NCI-H524 treated with DMSO at 0.1 percent for 48 hours (cell line): ENCODE results near the gene DOCK2.

Source experiments
- DNase-seq: peaks from one replicate; lab custom pipeline; 2025; lab: John Stamatoyannopoulos, UW

The DOCK2 gene

DNA sequence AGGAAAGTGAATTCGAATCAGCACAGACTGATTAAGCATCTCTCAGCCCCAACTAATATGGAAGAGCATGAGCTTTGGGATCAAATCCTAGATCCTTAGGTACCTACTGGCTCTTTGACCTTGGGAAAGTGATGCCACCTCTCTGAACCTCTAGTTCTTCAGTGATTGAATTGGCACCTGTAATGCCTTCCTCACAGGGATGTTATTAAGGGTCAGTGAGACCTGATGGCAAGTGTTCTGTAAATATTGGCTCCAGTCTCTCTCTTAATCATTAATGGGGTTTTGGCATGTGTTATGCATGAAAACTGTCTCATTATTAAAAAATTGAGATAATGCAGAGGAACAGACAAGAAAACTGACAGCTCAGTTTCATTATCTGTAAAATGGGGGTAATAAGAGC, 227.4 kb downstream of the DOCK2 start:
- DNase-seq, result no peak

DNA sequence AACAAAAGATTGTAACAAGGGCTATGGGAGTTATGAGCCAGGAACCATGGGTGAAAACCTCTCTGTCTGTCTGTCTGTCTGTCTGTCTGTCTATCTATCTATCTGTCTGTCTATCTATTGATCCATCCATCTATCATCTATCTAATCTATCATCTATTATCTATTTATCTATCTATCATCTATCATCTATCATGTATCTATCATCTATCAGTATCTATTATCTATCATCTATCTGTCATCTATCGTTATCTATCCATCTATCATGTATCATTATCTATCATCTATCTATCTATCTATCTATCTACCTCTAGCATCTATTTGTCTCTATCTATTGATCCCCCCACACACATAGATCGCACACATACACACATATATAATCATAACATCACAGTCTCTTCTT, 230.3 kb downstream of the DOCK2 start:
- DNase-seq, result no peak

DNA sequence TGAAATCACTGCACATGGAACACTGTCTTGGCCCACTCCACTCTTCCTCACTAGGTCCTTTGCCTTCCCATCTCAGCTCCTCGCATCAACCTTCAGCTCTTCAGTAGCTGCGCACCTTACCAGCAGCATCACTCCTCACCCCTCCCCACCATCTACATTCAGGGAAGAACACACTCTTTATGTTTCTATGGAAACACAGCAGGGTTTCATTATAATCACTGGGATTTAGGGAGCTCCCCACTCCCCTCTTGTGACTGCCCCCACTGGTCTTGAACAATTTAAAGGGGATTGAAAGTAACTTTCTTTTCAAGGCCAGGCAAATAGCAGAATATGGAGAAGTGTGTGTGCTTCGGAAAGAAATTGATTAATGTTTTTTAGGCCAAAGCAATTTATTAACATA, 232.0 kb downstream of the DOCK2 start:
- DNase-seq, result no peak

DNA sequence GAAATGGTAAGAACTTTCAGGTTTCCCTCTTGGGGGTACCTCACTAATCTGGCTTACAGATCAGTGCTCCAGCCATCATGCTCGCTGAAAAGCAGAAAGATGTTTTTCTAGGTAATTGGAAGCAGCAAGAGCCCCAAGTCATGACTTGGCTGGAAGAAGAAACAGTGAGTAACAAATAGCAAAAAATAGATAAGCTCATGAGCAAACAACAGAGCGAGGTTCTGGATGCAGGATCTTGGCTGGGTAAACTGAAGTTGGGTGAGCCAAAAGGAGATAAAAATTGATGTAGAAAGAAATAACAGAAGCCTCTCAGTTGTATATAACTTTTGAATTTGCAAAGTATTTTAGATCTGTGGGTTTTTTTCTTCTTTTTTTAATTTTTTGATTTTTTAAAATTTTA, 233.1 kb downstream of the DOCK2 start:
- no peak for DNase-seq

- DNase-seq, result no peak
Observed at GRCh38 chr5:169871826-169872490, 234.9 kb downstream of the DOCK2 start.

DNA sequence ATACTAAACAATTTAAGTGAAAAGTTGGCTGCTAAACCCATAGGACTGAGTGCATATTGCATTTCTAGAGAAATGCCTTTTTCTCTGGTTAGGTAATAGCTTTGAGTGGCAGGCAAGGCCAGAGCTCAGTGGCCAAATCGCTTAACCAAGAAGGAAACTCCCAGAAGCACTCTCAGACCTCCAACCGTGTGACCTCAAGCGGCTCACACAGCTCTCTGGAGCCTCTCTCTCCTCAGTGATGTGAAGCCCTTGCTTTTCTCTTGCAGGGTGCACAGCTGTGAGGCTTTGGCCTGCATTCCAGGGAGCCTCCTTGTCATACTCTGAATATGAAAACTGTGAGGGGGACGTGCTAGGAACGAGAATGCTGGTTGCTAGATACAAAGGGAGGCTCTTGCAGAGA, 236.6 kb downstream of the DOCK2 start:
- DNase-seq, result no peak

DNA sequence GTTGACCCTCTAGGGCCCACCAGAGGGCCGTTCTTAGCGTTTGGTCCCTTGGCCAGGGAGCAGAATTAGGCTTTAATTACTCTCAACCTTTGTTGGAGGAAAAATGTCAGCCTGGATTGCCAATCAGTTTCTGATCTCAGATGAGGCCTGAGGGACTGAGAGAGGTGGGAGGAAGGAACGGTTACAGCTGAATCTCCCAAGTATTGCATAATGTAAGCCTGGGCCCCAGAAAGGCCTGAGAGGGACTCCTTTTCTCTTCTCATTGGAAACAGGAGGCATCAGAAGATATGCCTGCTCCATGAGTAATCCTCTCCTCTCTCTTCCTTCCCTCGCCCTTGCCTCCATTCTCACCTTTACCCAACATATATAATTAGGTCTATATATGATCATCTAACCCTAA, 237.5 kb downstream of the DOCK2 start:
- no peak for DNase-seq

GRCh38 chr5:169875091-169875728, 238.1 kb downstream of the DOCK2 start:
- DNase-seq, result no peak

GRCh38 chr5:169875731-169876130, 238.7 kb downstream of the DOCK2 start:
- no peak for DNase-seq

GRCh38 chr5:169876386-169876785, 239.3 kb downstream of the DOCK2 start:
- no peak for DNase-seq

GRCh38 chr5:169880012-169880663, 243.1 kb downstream of the DOCK2 start:
- DNase-seq, result no peak

- no peak for DNase-seq
Observed at GRCh38 chr5:169880785-169881184, 243.7 kb downstream of the DOCK2 start.

- no peak for DNase-seq
Observed at GRCh38 chr5:169881702-169882303, 244.7 kb downstream of the DOCK2 start.

- DNase-seq, result no peak
Observed at GRCh38 chr5:169886033-169886432, 249.0 kb downstream of the DOCK2 start.

DNA sequence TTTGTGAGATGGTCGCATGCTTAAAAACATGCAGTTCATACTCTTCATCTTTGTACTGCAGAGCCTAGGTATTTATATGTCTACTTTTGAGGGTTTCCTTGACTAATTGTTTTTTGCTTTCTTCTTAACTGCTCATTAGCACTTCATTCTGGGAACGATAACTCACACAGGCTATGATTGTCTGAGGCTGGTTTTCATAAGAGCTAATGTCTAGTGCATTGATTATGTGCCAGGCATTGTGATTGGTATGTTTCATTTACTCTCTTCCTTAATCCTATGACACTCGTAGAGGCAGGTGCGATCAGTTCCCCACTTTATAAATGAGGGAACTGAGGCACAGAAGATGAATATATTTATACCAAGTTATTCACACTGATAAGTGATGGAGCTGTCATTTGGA, 249.6 kb downstream of the DOCK2 start:
- DNase-seq, result no peak

DNA sequence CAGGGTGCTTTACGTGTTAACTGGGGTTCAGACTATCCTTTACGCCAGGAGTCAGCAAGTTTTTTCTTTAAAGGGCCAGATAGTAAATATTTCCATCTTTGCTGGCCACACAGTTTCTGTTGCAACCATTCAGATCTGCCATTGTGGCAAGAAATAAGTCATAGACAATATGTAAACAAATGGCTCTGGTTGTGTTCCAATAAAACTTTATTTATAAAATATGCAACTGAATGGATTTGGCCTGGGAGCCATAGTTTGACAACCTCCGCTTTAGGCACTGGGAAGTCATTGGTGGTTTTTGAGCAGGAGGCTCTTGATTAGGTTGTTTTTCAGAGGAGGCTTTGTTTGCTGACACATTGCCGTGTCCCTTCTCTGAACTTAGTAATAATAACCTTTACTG, 252.5 kb downstream of the DOCK2 start:
- DNase-seq, result no peak

DNA sequence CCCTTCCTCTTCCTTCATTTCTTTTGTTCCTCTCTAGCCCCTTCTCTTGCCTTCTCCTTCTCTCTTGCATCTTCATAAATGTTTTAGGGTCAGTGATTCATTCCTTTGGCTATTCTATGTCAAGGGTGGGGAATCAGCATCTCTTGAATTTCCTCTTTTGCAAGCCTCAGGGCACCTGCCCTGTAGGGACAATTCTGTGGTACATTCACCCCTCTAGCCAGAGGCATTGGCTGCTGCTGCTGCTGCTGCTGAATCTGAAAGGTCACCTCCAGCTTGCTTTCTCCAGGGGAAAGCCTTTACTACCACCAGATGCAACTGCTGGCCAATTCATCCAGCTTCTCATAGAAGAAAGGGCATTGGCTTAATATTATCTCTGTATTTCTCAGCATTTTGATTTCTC, 255.9 kb downstream of the DOCK2 start:
- no peak for DNase-seq

- DNase-seq, result no peak
Observed at GRCh38 chr5:169893571-169893970, 256.5 kb downstream of the DOCK2 start.

DNA sequence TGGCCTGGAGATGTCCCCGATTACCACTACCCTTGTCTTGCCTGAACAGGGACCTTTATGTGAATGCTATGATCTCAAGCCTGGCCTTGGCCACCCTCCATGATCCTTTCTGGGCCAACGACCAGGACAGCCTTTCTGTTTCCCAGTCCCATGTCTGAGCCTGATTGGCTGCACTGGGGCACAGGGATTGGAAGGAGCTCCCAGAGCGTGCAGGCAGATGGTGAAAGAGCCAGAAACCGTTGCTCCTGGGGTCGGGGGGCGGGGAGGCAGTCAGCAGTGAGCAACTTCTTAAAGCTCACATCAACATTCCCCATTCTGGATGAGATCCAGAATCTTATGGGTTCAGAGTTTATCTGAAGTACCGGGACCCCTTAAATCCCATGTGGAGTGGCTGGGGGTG, 258.9 kb downstream of the DOCK2 start:
- DNase-seq, result no peak

GRCh38 chr5:169897481-169897880, 260.4 kb downstream of the DOCK2 start:
- DNase-seq, result no peak

GRCh38 chr5:169901896-169902295, 264.8 kb downstream of the DOCK2 start:
- no peak for DNase-seq

- no peak for DNase-seq
Observed at GRCh38 chr5:169904059-169904458, 267.0 kb downstream of the DOCK2 start.

DNA sequence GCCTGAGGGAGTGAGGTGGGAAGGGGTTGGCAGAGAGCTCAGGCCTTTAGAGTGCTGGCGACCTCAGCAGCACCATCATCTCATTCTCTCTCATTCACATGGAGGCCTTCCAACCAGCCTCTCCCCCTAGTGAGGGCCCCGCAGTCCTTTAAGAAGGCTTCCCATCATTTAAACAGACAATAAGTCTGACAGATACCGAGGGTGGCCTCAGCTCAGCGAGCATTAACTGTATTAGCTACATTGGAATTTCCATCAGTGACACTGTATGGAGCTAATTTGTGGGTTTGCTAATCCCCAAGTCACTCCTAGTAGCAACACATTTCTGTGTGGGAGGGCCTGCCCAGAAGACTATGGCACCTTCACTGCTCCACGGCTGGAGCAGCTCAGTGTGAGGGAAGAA, 267.4 kb downstream of the DOCK2 start:
- DNase-seq, result no peak
